ENCODE measurements around the gene RCC1.

DNA sequence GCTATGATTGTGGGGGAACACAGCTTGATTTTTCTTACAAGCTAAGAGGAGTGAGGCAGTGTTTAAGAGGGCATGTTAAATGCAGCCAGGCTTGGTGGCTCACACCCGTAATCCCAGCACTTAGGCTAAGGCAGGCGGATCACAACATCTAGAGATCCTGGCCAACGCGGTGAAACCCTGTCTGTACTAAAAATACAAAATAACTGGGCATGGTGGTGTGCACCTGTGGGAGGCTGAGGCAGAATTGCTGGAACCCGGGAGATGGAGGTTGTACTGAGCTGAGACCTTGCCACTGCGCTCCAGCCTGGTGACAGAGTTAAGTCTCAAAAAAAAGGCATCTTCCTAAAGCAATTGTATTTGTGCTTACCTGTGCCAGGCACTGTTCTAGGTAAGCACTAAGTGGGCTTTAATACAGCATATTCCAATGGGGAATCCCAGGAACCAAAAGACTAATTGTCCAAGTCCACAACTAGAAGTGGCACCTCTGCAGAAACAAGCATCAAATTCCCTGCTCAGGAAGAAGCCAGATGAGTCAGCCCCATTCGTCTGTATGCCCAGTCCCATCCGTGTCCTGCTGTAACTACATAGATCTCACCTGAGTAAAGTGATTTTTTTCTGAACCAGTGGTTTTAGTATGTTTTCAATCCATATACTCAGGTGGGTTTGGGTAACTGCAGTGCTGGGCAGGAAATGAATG, 4.6 kb downstream of the RCC1 start:
- TF ChIP-seq POLR2A (IDR thresholded peaks at IDR 0.05): no peak
- TF ChIP-seq, protein P1, sequence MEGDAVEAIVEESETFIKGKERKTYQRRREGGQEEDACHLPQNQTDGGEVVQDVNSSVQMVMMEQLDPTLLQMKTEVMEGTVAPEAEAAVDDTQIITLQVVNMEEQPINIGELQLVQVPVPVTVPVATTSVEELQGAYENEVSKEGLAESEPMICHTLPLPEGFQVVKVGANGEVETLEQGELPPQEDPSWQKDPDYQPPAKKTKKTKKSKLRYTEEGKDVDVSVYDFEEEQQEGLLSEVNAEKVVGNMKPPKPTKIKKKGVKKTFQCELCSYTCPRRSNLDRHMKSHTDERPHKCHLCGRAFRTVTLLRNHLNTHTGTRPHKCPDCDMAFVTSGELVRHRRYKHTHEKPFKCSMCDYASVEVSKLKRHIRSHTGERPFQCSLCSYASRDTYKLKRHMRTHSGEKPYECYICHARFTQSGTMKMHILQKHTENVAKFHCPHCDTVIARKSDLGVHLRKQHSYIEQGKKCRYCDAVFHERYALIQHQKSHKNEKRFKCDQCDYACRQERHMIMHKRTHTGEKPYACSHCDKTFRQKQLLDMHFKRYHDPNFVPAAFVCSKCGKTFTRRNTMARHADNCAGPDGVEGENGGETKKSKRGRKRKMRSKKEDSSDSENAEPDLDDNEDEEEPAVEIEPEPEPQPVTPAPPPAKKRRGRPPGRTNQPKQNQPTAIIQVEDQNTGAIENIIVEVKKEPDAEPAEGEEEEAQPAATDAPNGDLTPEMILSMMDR (IDR thresholded peaks at IDR 0.05): no peak
